ENCODE measurements around the gene ZNF846. TPM values are rescaled to one million over a fixed set of nuclear protein-coding genes. Genes with fewer than 3 reads are reported as not detected.

ZNF846 gene
- 1 to 10 TPM; 3.9 to 6.2 (median 4.9) TPM for total RNA-seq (2021; fragmentation: NEBNext Ultra II Directional; extraction: Animal tissue kit (Norgen Biotek cat#: 25700))
- long read RNA-seq, partial matches to known transcripts: 1 of 5 reads
- long read RNA-seq, other reads (novel, unspliced or antisense): 3 of 5 reads

GRCh38 chr19:9768175-9769112 is at the start of gene ZNF846:
ZNF846 (minus strand) TSS chr19:9768738; CDS start chr19:9764950, 3,788 bp downstream.
- H3K4me3 Mint-ChIP-seq: peak within 1 kb of the TSS; percentile 97
- H3K27me3 Mint-ChIP-seq (ENCODE audit: insufficient read depth): no peaks in the 10 kb centered on the region
- H3K27ac Mint-ChIP-seq: peak within 1 kb of the TSS; percentile 98
- H3K36me3 Mint-ChIP-seq (ENCODE audit: low read depth): peaks cover 18% of the 10 kb centered on the region
- peaks cover 4% of the 10 kb centered on the region; the same call in 1 of the 2 replicates for H3K4me1 Mint-ChIP-seq (ENCODE audit: low read depth)
- TF ChIP-seq CTCF (IDR thresholded peaks at IDR 0.05): no peak
- peak; percentile 93 for DNase-seq
- H3K9me3 Mint-ChIP-seq: peaks cover 7% of the 10 kb centered on the region

- H3K36me3 Mint-ChIP-seq (ENCODE audit: low read depth): peaks cover 21% of the 10 kb centered on the region
- peaks cover 1% of the 10 kb centered on the region for H3K27me3 Mint-ChIP-seq (ENCODE audit: insufficient read depth)
- H3K4me3 Mint-ChIP-seq: peak overlapping the region; percentile 94
Measured at GRCh38 chr19:9818175-9818733, 49.7 kb upstream of the ZNF846 start.

GRCh38 chr19:9811139-9811538 is 42.6 kb upstream of the ZNF846 start:
- H3K36me3 Mint-ChIP-seq (ENCODE audit: low read depth): peaks cover 16% of the 10 kb centered on the region
- H3K27ac Mint-ChIP-seq: no peak overlapping the region
- no peaks in the 10 kb centered on the region; the same call in 1 of the 2 replicates for H3K27me3 Mint-ChIP-seq (ENCODE audit: insufficient read depth)
- no peaks in the 10 kb centered on the region; the same call in 1 of the 2 replicates for H3K4me1 Mint-ChIP-seq (ENCODE audit: low read depth)
- no peak for DNase-seq
- no peaks in the 10 kb centered on the region for H3K9me3 Mint-ChIP-seq
- no peak overlapping the region for H3K4me3 Mint-ChIP-seq
- TF ChIP-seq CTCF (IDR thresholded peaks at IDR 0.05): no peak

More at GRCh38 chr19:9818175-9818733, 49.7 kb upstream of the ZNF846 start:
- H3K4me1 Mint-ChIP-seq (ENCODE audit: low read depth): peaks cover 27% of the 10 kb centered on the region
- no peak for DNase-seq
- no peaks in the 10 kb centered on the region for H3K9me3 Mint-ChIP-seq
- H3K27ac Mint-ChIP-seq: peak overlapping the region; percentile 95
- TF ChIP-seq CTCF (IDR thresholded peaks at IDR 0.05): no peak

- Mint-ChIP-seq H3K27ac (no peak overlapping the region), H3K27me3 (ENCODE audit: insufficient read depth) (no peaks in the 10 kb centered on the region; the same call in 1 of the 2 replicates), H3K9me3 (no peaks in the 10 kb centered on the region), H3K4me1 (ENCODE audit: low read depth) (no peaks in the 10 kb centered on the region), H3K4me3 (no peak overlapping the region), H3K36me3 (ENCODE audit: low read depth) (peaks cover 10% of the 10 kb centered on the region)
- DNase-seq: no peak
- no peak for TF ChIP-seq CTCF (IDR thresholded peaks at IDR 0.05)
Measured at GRCh38 chr19:9808855-9809824, 40.6 kb upstream of the ZNF846 start.

GRCh38 chr19:9806803-9807202 is 38.3 kb upstream of the ZNF846 start:
- peaks cover 12% of the 10 kb centered on the region for H3K36me3 Mint-ChIP-seq (ENCODE audit: low read depth)
- H3K9me3 Mint-ChIP-seq: no peaks in the 10 kb centered on the region
- H3K4me3 Mint-ChIP-seq: no peak overlapping the region
- H3K27me3 Mint-ChIP-seq (ENCODE audit: insufficient read depth): no peaks in the 10 kb centered on the region
- no peak for TF ChIP-seq CTCF (IDR thresholded peaks at IDR 0.05)
- H3K27ac Mint-ChIP-seq: no peak overlapping the region
- no peaks in the 10 kb centered on the region for H3K4me1 Mint-ChIP-seq (ENCODE audit: low read depth)
- no peak for DNase-seq
